Lower leg skin (tissue), 4 donors: ENCODE results near the gene UBE3D. TPM values are rescaled to one million over a fixed set of nuclear protein-coding genes. Genes with fewer than 3 reads are reported as not detected.

Source experiments
- DNase-seq, 2 donors: peaks; one replicate each; pipeline ENCODE4 v3.0.0-alpha.2; 2019; ENCODE audit warnings: low spot score in 2 of 2
- H3K4me3 ChIP-seq: fragments of 200-600 bp; sonication (generic); 2 replicates; pipeline ENCODE4 v1.5.1; 2017; ENCODE audit warnings: mild to moderate bottlenecking, low read depth; ENCODE audit not compliant: poor library complexity, severe bottlenecking
- POLR2A ChIP-seq, 2 donors: fragments of 450-650 bp; IDR thresholded peaks; one replicate each; pipeline ENCODE4 v1.6.1; 2016 to 2017; ENCODE audit warnings: antibody characterized with exemption in 2 of 2, mild to moderate bottlenecking in 1 of 2, moderate library complexity in 1 of 2
- WGBS, 2 donors: methylation state at CpG; one replicate each; pipeline ENCODE4 v1.1.5; 2018; 5-methylcytosine and 5-hydroxymethylcytosine counted together
- intact Hi-C: fragments of 100-400 bp; cut with DNase I; formaldehyde crosslinking; loops from one replicate; pipeline ENCODE4 v1.15.0; 2023; ENCODE audit warnings: low total_unique reads
- total RNA-seq, 4 donors: library from RNA; depleted of rRNA; stranded (reverse); fragments of >200 nt; gene quantifications; one replicate each; pipeline ENCODE4 v1.1.0, GENCODE V29; 2016
- TF ChIP-seq, protein P1 (sequence below), 3 donors: fragments of 450-650 bp; IDR thresholded peaks; one replicate each; pipeline ENCODE4 v1.5.1; 2016; ENCODE audit warnings: antibody characterized with exemption in 3 of 3, mild to moderate bottlenecking in 3 of 3, moderate library complexity in 2 of 3

Gene UBE3D
- total RNA-seq, 4 donors from 2014 or later = 5.1 to 5.8 (median 5.2) TPM

DNA sequence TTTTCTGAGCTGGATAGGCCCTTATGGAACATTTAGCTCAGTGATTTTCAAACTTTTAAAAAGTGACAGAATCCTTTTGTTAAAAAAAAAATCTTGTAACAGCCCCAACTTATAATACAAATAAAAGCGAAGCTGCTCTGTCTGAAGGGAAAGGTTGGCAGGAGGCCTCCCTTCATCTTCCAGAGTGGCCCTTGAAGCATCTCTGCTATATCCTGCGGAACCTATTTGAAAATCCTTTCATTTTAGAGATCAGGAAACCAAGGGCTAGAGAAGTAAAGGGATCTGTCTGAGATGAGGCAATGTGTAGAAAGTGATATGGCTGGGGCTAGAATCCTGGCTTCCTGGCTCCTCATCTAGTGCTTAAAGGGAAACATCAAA lies 107.8 kb downstream of the UBE3D start:
- TF ChIP-seq POLR2A (IDR thresholded peaks at IDR 0.05) = no peak
- TF ChIP-seq, protein P1, sequence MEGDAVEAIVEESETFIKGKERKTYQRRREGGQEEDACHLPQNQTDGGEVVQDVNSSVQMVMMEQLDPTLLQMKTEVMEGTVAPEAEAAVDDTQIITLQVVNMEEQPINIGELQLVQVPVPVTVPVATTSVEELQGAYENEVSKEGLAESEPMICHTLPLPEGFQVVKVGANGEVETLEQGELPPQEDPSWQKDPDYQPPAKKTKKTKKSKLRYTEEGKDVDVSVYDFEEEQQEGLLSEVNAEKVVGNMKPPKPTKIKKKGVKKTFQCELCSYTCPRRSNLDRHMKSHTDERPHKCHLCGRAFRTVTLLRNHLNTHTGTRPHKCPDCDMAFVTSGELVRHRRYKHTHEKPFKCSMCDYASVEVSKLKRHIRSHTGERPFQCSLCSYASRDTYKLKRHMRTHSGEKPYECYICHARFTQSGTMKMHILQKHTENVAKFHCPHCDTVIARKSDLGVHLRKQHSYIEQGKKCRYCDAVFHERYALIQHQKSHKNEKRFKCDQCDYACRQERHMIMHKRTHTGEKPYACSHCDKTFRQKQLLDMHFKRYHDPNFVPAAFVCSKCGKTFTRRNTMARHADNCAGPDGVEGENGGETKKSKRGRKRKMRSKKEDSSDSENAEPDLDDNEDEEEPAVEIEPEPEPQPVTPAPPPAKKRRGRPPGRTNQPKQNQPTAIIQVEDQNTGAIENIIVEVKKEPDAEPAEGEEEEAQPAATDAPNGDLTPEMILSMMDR (IDR thresholded peaks at IDR 0.05) = no peak
- WGBS, 2 donors = 80 to 86% methylated on average over 2 of the region's 2 CpGs
- H3K4me3 ChIP-seq = no peak overlapping the region
- DNase-seq = no peak
- intact Hi-C loops = no loop called here

DNA sequence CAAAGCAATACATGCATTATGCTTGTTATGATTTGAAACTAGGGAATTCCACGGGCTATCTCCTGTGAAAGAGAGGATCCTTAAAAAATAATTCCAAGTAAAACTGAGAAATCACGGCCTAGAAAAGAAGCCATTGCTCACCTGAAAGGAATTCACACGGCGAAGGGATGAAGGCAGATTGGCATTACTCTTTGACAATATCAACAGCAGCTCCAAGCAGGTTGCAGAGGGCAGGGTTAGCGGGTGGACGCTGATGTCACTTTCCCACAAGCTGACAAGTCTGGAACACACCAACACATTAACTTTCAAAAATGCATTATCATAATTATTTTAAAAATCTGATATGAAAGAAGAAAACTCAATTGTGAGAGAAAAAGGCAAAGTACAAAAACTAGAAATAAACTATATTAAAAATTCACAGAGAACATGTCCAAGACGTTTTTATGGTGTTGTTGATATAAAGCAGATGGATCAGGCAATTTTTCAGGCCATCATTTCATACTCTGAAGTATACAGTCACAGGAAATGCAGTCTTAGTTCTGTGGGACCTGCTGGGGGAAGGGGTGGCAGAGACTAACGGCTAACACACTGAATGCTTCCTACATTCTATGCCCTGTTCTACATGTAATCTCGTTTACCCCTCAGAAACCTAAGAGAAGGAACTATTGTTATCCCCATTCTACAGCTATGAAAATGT lies 108.3 kb downstream of the UBE3D start:
- H3K4me3 ChIP-seq = no peak overlapping the region
- TF ChIP-seq POLR2A (IDR thresholded peaks at IDR 0.05) = no peak
- TF ChIP-seq, protein P1 (IDR thresholded peaks at IDR 0.05) = no peak
- 67 to 77% methylated on average over 9 of the region's 9 CpGs for WGBS, 2 donors
- intact Hi-C loops = no loop called here
- DNase-seq = no peak

DNA sequence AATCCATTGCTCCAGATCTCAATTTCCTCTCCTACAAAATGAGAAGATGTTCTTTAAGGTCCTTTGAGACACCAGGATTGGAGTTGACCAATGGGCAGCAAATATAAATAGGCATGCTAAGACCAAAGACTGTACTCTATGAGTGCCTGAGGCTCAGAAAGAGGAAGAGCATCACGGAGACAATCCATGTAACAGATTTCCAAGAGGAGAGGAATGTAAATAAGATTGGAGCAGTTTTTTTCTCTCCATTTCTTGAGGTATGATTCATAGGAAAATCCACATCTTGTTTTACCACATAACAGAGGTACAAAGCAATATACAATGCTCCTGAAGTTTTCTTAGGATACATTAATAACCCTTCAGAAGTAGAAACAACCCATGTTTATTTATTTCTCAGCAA lies 109.8 kb downstream of the UBE3D start:
- 64 to 69% methylated on average over 1 of the region's 1 CpG for WGBS, 2 donors
- intact Hi-C loops = no loop called here
- DNase-seq = no peak
- H3K4me3 ChIP-seq = no peak overlapping the region
- no peak for TF ChIP-seq POLR2A (IDR thresholded peaks at IDR 0.05)
- TF ChIP-seq, protein P1 (IDR thresholded peaks at IDR 0.05) = no peak

DNA sequence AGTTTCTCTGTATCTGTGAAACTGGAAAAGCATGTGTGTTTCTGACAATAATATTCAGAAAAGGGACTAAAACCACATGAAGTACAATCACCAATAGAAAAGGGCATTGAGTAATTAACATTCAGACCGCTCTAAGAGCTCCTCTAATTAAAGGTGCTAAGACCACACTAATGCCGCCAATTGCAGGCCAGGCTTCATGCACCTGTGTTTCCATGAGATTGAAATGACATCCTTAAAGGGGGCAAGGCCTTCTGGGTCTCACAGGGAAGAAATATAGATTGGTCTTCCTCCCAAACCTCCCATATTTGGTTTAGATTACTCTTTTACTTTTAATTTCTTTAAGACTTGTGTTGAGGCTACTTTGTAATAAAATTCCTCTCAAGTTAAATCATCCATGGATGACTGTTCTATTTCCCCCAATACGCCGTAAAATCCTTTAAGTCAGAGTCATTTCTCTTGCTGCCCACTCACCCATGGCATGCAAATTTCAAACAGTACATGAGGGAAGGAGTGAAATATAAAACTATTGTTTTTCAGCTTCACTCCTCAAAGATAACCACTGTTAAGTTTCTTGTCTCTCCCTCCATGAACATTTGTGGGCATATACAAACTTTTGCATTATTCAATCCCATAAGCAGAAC lies 110.6 kb downstream of the UBE3D start:
- H3K4me3 ChIP-seq = no peak overlapping the region
- TF ChIP-seq, protein P1 (IDR thresholded peaks at IDR 0.05) = no peak
- TF ChIP-seq POLR2A (IDR thresholded peaks at IDR 0.05) = no peak
- intact Hi-C loops = no loop called here
- WGBS, 2 donors = 81 to 94% methylated on average over 4 of the region's 4 CpGs
- DNase-seq = no peak

DNA sequence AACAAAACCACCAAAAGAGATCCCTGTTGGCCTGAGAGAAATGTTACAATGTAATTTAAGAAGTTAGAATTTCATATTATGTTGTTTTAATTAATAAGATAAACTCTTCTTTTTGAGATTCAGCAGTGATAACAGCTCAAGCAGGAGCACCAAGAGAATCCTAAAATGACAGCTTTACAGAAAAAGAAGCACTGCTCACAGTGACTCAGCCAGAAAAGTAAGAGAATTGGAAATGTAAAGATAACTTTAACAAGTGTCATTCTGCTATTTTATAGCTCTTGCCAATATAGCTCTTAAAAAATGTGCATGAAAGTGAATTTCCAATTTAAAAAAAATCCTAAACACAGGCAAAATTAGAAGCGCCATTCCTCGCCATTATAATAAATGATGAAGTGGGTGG lies 111.3 kb downstream of the UBE3D start:
- no peak overlapping the region for H3K4me3 ChIP-seq
- no peak for DNase-seq
- intact Hi-C loops = no loop called here
- TF ChIP-seq, protein P1 (IDR thresholded peaks at IDR 0.05) = no peak
- 66 to 97% methylated on average over 2 of the region's 2 CpGs for WGBS, 2 donors
